Coronary artery (tissue), 2 donors: ENCODE results near the gene EYA2.

Experiments
- DNase-seq: peaks from one replicate; pipeline ENCODE4 v3.0.0-alpha.2; 2017; ENCODE audit warnings: low spot score
- H3K27ac ChIP-seq, 2 donors: fragments of 200-600 bp; sonication (generic); one replicate each; pipeline ENCODE4 v1.5.1; 2016 to 2019
- H3K4me3 ChIP-seq: fragments of 200-600 bp; sonication (generic); 2 replicates; pipeline ENCODE4 v1.5.1; 2016; ENCODE audit warnings: mild to moderate bottlenecking, moderate library complexity
- CTCF ChIP-seq: fragments of 200-600 bp; sonication (generic); IDR thresholded peaks from one replicate; pipeline ENCODE4 v1.5.1; 2019; ENCODE audit warnings: antibody characterized with exemption

Gene EYA2

DNA sequence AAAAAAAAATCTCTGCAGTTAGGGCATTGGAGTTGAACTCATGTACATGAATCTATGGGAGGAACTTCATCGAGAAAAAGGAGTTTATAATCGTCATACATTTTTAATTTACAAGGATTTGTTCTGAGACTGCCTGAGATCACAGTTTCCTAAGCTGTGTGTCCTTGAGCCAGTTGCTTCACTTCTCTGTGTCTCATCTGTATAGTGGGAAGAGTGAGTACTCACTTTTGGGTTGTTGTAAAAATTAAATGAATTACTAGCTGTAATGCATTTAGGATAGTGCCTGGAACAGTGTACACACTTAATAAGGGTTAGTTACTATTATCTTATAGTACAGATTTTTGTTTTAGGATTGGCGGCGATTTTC, 42.5 kb downstream of the EYA2 start:
- no peak for TF ChIP-seq CTCF
- DNase-seq: no peak
- no peak overlapping the region for H3K27ac ChIP-seq
- H3K4me3 ChIP-seq: no peak overlapping the region

DNA sequence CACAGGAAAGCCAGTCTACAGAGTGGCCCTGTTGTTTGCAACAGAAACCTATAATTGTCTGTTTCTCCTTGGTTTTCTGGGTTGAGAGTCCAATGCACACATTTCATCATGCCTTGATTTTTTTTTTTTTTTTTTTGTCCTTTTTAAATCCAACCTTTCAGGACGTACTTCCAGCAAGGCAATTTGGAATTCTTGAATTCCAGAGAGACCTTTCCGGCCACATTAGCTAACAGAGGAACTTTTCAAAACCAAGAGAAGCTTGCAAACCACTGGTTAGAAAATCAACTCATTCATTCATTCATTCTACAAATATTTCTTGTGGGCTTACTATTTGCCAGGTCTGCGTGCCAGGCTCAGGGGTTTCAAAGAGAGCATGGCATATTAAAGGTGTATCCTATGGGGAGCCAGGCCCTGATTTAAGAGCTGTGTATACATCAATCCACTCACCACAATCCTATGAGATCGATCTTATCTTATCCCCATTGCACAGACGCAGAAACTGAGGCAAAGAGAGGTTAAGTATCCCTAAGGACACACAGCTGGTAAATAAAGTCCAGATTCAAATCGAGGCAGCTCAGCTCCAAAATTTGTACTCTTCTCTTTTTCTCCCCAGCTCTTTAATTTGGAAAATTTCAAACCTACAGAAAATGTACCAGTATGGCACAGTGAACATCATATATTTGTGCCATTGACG, 43.0 kb downstream of the EYA2 start:
- DNase-seq: no peak
- TF ChIP-seq CTCF: no peak
- Histone ChIP-seq H3K4me3 (no peak overlapping the region), H3K27ac (no peak overlapping the region)

DNA sequence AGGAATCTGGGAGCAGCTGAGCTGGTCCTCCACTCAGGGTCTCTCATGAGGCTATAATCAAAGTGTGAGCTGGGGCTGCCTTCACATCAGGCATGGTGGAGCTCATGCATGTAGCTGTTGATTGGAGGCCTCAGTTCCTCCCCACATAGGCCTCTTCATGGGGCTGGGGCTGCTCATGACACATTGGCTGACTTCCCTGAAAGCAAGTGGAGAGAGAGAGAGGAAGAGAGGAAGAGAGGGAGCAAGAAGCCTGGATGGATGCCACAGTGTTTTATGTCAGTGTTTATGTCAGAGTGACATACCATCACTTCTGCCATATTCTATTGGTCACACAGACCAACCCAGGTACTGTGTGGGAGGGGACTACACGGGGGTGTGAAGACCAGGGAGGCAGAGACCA, 43.8 kb downstream of the EYA2 start:
- no peak for DNase-seq
- H3K27ac ChIP-seq: no peak overlapping the region
- no peak for TF ChIP-seq CTCF
- no peak overlapping the region for H3K4me3 ChIP-seq

DNA sequence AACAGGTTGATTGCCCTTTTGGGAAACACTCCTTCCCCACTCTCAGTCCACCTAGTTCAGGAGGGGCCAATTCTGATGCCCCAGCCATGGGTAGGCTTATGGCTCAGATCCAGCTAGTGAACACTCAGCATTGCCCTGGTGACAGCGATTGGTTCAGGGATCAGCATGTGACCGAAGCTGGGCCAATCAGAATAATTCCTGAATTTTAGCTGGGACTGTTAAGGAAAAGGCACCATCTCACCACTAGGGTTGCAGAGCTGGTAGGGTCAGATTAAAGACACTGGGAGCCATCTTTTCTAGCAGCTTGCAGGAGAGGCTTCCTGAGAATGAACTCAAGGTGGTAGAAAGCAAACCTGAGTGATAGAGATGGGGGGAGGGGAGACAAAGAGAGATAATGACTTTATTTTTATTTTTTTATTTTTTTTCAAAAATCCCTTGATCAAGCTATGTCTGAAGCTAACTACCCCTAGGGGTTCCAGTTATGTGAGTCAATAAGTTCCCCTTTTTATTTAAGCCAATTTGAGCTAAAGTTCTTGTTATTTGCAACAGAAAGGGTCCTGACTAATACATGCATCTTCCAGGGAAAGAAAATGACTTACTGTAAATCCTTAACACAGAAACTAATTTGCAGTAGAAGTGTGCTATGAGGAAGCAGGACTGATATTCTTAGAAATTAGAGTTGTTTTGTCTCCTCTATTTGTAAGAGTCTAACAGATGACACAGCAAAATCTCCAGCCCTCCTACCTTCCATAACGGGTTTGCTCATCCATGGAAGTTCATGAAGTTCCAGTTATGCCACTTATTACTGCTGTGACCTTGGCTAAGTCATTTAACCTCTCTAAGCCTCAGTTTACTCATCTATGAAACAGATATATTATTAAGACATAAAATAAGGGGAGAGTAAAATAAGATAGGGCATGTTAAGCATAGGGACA, 44.7 kb downstream of the EYA2 start:
- no peak for TF ChIP-seq CTCF
- no peak for DNase-seq
- Histone ChIP-seq H3K4me3 (no peak overlapping the region), H3K27ac (no peak overlapping the region)

GRCh38 chr20:46940616-46941015, 46.0 kb downstream of the EYA2 start:
- DNase-seq: no peak
- Histone ChIP-seq H3K4me3 (no peak overlapping the region), H3K27ac (no peak overlapping the region)
- no peak for TF ChIP-seq CTCF

DNA sequence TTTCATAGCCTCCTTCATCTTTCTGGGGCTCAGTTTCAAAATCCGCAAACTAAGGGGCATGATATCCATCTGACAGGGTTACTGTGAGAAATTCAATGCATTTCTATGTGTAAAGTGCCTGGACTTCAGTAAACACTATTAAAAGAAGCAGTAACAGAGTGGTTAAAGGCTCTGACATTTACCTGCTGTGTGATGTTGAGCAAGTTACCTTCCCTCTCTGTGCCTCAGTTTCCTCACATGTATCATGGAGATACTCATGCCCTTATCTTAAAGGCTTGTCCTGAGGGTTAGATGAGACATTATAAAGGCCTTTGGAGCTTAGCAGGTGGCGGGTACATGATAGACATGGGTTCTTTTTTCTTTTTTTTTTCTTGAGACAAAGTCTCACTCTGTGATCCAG, 46.8 kb downstream of the EYA2 start:
- TF ChIP-seq CTCF: no peak
- no peak for DNase-seq
- Histone ChIP-seq H3K4me3 (no peak overlapping the region), H3K27ac (no peak overlapping the region)
